Measurements from ENCODE around the gene CBFA2T2.
"Not testable (repeated sequence)": the region's sequence is repeated elsewhere in the genome, so short reads cannot be mapped to it uniquely, and the experiment has no call there.

The CBFA2T2 gene

DNA sequence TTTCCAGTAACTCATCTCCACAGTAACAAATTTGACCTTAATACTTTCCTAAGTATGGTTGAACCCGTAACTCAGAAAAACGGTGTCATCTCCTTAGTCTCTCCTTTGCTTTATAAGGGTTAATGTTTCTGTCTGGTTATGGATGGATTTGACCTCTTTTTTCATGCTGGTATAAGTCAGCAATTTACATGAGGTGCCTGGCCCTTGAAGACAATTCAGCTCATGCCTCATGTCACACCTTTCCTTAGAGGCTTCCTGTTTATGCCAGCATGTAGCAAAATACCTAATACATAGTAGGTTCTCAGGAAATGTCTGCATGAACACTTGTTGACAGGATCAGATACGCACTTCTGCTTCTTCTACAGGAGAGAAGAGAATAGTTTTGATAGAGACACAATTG, 134.5 kb downstream of the CBFA2T2 start:
- DNase-seq (ENCODE audit: low spot score), result no peak

DNA sequence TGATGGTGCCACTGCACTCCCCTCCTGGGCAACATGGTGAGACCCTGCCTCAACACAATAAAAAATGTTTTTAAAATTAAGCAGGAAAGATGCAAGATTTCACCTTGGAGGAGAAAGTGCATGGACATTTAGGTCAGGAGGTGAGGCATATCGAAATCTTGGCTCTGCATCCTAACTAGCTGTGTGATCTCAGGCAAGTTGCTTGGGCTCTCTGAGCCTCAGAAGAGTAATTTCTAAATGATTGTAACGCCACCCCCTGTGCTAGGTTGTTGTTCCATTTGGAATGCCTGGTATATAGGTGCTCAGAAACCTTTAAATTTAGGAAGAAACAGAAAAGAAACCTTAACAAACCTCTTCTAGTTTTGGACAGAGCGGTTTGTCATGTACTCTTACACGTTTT, 136.3 kb downstream of the CBFA2T2 start:
- DNase-seq (ENCODE audit: low spot score), result no peak

DNA sequence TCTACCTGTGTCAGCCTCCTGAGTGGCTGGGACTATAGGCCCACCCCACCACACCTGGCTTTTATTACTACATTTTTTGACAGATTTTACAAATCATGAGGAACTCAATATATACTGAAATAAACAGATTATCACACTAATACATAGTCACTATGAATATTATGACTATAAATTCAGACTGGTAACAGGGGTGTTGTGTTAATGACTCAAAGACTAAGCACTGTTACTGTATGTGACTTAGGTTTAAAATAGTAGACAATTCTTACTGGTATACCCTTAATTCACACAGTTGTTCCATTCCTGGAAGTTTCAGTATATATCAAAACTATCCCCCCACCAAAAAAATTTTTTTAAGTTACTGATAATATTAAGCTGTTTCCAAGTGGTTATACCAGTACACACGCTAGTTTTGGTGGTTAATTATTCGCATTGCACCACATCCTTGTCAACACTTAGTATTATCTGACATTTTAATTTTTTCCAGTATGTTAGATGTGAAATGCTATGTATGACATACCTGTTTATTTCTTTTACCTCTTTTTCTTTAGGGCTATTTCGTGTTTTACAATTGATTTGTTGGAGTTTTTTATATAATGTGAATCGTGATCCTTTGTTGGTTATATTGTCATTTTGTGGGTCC, 137.8 kb downstream of the CBFA2T2 start:
- DNase-seq (ENCODE audit: low spot score), result no peak

DNA sequence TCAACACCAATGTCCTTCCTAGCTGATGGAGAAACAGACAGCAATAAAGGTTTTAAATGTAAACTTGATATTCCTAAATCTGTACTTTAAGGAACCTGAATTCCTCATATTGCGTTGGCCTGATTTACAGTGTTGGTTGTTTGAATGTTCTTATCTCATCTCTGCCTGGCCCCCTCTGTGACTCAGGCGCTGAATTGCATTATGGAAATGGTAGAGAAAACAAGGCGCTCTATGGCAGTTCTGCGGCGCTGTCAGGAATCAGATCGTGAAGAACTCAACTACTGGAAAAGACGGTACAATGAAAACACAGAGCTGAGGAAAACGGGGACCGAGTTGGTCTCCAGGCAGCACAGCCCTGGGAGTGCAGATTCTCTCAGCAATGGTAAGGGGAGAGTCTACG, 139.6 kb downstream of the CBFA2T2 start:
- no peak for DNase-seq (ENCODE audit: low spot score)

DNA sequence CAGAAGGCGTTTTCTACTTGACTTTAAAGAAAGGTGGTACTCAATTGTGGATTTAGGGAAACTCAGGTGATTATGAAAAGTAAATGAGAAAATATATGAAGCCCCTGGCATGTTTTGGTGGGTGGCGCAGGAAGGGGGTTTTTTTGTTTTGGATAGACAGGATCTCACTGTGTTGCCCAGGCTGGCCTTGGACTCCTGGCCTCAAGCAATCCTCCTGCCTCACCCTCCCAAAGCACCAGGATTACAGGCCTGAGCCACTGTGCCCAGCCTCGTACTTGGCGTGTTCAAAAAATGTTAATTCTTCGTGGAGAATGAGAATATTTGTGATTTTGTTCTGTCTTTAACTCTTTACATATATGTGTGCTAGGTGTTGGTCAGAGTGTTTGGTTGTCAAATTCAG, 140.1 kb downstream of the CBFA2T2 start:
- no peak for DNase-seq (ENCODE audit: low spot score)

DNA sequence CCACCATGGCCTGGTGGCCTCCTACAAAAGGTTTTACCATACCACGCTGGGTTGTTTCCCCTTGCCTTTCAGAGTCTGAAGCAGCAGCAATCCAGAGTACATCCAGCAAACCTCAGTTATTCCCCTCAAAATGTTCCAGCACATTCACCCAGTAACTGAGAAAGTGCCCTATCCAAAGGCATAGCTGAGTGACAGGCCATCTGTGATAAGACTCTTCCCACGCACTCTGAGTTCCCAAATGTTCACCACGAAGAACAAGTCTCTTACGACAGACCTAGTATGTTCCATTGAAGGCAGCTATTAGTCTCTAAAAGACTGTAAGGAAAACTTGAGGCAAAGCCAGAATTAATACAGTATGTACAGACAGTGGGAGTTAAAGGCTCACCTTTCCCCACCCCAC, 140.6 kb downstream of the CBFA2T2 start:
- DNase-seq (ENCODE audit: low spot score), result no peak

DNA sequence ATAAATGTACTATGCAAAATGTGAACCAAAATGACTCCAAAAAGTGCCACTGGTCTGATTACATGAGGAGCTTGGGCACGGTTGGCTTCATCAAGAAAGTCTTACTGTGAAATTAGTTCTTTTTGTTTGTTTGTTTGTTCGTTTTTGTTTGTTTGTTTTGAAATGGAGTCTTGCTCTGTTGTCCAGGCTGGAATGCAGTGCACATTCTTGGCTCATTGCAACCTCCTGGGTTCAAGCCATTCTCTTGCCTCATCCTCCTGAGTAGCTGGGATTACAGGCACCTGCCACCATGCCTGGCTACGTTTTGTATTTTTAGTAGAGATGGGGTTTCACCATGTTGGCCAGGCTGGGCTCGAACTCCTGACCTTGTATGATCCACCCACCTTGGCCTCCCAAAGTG, 142.0 kb downstream of the CBFA2T2 start:
- DNase-seq (ENCODE audit: low spot score), result not testable (repeated sequence)

DNA sequence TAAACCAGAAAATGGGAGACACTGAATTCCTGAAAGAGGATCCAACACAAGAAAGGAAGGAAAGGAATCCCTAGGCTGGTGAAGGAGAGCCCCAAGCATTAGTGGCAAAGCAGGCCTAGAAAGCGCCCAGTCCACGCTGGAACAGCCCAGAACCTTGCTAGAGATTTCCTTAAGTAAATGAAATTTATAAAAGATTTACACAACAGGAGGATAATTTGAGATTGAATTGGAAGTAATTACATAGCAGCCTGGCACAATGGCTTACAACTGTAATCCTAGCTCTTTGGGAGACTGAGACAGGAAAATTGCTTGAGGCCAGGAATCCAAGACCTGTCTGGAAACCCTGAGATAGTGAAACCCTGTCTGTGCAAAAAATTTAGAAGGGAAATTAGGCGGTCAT, 145.4 kb downstream of the CBFA2T2 start:
- DNase-seq (ENCODE audit: low spot score), result no peak

DNA sequence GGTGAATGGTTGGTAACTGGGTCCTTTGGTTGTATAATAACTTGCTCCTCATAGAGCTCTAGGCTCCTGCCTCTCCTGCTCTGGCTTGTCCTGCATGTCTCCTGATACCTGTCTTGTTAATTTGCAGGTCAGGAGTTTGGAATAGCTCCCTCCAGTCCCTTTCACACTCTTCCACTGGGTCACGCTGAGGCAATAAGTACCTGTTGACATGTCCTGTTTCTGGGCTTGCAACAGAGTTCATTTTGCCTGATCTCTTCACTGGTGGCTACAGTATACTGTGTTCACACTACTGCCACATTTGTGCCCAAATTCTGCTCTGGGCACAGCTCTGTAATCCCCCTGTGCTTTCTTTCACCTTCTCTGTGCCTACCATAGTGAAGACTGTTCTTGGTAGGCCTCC, 146.9 kb downstream of the CBFA2T2 start:
- DNase-seq (ENCODE audit: low spot score), result no peak

DNA sequence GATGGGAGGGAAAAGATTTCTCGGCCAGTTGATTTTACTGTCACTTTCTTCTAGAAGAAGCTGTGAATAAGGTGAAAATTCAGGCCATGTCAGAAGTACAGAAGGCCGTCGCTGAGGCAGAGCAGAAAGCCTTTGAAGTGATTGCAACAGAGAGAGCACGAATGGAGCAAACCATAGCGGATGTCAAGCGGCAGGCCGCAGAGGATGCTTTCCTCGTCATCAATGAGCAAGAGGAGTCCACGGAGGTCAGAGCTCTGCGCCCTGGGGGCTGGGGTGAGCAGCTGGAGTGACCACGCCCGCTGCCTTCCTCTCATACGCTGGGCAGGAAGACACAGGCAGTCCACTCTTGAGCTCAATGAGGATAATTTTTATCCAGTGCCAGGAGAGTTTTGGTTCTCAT, 150.4 kb downstream of the CBFA2T2 start:
- no peak for DNase-seq (ENCODE audit: low spot score)

DNA sequence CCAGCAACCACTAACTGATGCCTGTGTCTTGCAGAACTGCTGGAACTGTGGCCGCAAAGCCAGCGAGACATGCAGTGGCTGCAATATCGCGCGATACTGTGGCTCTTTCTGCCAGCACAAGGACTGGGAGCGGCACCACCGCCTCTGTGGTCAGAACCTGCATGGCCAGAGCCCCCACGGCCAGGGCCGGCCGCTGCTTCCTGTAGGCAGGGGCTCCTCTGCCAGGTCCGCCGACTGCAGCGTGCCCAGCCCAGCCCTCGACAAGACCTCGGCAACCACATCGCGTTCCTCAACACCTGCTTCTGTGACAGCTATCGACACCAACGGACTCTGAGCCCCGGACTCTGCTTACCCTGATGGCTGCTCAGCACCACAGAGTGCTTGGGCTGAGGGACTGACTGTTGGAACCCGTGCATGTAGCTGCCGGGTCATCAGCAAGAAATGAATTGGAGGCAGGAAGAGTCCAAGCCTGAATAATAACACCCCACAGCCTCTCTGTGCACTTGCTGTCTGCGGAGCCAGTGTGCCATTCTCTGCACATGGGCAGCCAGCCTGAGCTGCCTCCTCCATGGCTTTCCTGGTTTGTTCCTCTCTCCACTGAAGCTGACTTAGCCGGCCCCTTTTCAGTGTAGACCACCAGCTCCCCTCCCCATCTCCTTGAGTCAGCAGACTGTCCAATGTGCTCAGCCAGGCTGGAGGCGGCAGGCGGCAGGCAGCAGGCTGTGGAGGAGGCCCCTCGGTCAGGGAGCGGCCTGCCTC, 154.6 kb downstream of the CBFA2T2 start:
- DNase-seq (ENCODE audit: low spot score), result no peak

DNA sequence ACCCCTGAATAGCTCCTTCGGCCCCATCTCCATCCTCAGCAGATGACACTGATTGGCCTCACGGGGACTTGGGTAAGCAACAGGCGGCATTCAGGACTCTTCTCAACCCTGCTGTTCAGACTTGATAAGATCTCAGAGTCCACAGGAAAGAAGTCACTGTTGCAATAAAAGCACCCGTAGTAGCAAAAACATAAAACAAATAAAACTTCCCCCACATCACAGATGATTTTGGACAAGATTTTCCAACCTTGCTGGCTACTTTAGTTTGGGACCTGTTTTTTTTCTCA, 155.1 kb downstream of the CBFA2T2 start:
- DNase-seq (ENCODE audit: low spot score), result no peak

DNA sequence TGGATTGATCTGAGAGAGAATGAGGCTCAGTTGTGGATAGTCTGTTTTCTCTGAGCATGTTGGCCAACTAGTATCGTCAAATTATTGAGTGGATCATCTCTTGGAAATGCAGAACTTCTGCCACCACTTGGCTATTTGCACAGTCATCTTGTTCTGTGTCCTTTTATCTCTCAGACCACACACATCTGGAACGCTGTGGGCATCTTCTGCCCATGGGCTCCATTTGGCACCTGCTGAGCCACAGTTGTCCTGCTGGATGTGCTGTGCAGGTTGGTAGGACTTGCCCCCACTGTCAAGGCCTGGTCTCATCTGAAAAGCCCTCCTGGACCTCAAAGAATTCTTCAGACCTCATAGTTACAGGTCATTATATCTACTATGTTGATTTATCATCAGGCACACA, 155.5 kb downstream of the CBFA2T2 start:
- no peak for DNase-seq (ENCODE audit: low spot score)

DNA sequence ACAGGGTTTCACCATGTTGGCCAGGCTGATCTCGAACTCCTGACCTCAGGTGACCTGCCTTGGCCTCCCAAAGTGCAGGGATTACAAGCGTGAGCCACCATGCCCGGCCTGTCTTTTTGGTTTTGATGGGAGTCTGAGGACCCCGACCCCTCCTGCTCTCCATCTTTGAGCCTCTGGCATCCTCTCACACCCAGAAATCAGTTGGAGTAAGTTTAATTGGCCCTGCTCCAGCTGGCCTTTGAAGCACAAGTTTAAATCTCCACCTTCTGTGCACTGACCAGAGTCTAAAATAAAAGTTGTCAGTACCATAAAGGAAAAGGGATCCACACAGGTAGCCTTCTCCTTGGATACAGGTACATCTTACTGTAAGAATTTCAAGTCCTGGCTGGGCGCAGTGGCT, 156.3 kb downstream of the CBFA2T2 start:
- DNase-seq (ENCODE audit: low spot score), result no peak

DNA sequence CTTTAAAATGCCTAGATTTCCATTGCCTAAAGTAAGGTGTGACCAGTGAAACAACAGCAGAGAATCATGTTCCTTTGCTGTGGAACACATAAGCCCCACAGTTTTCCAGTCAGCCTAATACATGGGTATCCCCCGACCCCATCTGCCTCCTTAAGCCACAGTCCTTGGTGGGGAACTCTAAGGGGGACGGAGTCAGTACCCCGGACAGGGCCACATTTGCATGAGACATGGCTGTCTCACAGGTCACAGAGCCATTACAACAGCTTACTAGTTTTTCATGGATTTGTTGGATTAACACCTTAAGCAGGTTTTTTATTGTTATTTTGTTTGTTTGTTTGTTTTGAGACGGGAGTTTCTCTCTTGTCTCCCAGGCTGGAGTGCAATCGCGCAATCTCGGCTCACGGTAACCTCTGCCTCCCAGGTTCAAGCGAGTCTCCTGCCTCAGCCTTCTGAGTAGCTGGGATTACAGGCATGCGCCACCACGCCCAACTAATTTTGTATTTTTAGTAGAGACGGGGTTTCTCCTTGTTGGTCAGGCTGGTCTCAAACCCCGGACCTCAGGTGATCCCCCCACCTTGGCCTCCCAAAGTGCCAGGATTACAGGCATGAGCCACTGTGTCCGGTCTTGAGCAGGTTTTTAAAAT, 157.2 kb downstream of the CBFA2T2 start:
- DNase-seq (ENCODE audit: low spot score), result not testable (repeated sequence)

DNA sequence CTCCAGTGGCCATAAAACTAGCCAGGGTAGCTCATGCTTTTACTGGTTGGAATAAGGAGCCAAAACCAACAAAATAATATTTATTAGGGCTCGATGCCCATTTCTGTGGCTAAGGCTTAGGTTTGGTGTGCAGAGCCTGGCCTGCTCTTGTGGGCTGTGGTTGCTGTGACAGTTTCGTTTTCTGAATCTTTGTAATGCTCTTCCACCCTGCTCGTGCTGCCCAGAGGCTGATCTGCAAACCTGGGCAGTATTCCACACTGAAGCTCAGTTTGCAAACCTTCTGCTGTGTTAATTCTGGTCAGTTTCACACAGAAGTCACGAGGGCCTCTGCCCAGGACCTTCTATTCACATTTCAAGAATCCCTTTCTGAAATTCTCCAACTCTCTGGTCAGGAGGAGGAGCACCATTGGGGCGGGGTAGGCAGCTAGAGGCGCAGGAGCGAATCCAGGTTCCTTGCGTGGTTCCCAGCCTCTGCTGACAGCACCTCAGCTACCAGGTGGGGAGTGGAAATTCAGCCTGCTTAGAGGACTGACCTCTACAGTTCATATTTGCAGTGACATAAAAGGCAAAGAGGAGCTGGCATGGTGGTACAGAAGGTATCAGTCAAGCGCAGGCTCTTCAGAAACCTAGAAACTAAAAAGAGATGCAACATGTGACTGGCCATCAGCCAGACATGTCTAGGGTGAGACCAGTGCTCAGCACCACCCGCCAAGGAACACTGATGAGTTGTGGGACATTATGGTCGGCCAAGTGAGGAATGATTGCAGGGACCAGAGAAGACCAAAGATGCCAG, 157.9 kb downstream of the CBFA2T2 start:
- no peak for DNase-seq (ENCODE audit: low spot score)

DNA sequence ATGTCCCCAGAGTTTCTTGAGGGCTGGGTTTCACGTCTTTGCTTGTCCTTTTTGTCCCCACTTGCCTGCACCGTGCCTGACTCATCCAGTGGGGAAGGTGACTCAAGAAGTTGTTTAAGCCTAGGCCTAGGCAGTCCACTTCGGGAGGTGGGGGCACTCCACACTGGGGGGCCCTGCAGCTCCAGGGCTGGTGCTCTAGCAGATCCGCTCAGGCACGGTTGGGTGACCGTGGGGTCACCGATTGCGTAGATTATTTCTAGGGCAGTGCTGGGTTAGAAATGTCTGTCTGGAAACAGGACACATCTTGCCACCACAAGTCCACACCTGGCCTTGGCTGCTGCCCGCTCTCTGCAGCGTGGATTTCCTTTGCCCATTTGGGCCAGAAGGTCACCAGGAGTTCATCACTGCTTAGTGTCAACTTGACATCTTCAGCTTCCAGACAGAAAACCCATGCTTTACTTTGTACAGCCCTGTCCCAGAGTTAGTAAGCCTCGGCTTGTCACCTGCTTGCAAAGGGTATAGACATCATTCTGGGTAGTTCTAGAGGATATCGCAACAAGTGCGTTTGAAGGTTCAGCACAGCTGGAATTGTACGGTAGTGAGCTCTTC, 158.6 kb downstream of the CBFA2T2 start:
- no peak for DNase-seq (ENCODE audit: low spot score)

DNA sequence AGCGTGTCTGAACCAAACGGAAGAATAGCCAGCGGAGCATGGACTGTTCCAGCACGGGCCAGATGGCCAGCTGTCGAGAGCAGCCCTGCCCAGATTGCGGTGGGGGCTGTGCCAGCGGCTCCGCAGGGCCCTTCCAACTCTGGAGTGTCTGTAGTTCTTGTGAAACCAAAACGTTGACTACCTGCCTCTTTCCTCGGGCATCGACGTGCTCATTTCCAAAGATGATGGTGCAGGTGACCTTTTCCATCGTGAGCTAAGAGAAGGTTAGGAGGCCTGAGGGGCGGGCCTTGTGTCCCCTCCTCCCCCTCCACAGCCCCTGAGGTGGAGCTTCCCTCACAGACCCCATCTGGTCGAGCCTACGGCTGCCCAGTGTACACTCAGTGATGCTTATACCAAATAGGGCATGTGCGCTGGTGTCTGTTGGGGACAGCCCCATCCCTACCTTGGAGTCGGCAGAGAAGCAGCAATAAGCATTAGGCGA, 159.3 kb downstream of the CBFA2T2 start:
- no peak for DNase-seq (ENCODE audit: low spot score)

DNA sequence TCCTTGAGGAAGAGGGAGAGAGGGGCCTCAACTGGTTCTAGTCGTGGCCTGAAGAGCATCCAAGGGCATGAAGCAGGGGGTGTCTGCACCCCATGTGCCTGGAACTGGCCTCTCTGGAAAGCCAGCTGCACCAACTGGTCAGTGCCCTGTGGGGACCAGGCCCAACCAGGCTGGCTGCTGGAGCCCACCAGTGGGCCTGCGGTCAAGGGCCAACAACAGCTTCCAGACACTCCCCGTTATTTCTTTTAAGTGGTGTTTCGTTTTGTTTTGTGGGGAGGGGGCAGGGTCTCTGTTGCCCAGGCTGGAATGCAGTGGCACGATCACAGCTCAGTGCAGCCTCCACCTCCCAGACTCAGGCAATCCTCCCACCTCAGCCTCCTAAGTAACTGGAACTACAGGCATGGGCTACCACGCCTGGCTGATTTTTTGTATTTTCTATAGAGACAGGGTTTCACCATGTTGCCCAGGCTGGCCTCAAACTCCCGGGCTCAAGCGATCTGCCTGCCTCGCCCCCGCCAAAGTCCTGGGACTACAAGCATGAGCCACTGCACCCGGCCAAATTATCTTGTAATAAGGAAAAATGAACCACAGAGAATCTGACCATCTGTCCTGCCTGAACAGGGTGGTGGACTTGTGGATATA, 160.3 kb downstream of the CBFA2T2 start:
- no peak for DNase-seq (ENCODE audit: low spot score)

DNA sequence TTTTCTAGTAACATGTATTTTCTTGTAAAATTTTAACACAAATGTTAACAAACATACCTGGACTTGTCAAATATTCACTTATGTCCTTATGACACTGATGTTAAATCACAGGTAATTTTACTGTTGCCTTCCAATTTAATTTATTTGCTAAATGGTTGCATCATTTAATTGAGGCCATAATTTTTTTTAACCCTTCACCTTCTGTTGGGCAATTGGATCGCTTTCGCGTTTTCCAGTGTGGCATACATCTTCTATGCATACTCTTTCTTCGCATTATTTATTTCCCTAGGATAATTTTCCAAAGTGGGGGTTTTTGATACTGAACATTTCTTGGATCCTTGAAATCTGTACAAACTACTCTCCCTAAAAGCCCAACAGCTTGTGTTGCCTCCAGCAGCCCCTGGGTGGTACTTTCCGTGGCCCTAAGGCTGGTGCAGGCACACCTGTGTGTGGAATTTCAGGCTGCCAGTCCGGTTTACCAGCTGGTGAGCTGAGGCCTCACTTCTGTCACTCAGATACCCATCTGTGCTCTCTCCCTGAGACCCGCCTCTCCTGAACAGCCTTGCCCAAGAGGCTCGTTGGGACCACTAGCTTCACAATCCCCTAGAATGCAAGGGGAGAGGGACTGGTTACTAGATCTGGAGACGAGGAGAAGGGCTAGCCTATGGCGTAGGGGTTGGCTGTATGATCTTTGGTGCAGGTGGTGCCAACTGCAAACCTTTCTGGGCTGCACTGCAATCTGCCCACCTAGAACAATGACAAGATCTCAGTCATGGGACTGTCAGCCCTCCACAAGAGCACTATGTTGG, 161.1 kb downstream of the CBFA2T2 start:
- no peak for DNase-seq (ENCODE audit: low spot score)

DNA sequence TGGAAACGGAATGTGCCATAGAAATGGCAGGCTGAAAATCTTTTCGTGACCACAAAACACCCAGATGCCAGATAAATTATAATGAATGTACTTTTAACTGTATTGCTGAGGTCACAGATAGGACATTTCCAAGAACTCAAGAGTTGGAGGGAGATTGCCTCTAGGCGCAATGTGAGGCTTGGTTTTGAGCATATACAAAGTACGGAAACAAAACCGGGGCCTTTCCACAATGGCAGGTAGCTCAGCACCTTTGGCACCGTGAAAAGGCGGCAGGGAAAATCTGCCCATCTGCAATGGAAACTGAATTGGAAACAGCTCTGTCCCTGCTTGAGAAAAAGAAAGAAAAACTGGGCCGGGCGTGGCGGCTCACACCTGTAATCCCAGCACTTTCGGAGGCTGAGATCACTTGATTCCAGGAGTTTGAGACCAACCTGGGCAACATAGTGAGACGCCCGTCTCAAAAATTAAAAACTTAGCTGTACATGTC, 161.7 kb downstream of the CBFA2T2 start:
- DNase-seq (ENCODE audit: low spot score), result no peak
